ENCODE measurements around the gene ZNF292. TPM values are rescaled to one million over a fixed set of nuclear protein-coding genes. Genes with fewer than 3 reads are reported as not detected.

Gene ZNF292
- total RNA-seq, 4 donors from 2014 or later: 18.5 to 61.8 (median 42.4) TPM

- Histone ChIP-seq H3K27ac (no peak overlapping the region), H3K4me3 (no peak overlapping the region), H3K27me3 (no peaks in the 10 kb centered on the region), H3K9me3 (no peaks in the 10 kb centered on the region), H3K36me3 (no peaks in the 10 kb centered on the region), H3K4me1 (peaks cover 0 to 48% (median 11%) of the 10 kb centered on the region in 4 donors)
- TF ChIP-seq POLR2A (IDR thresholded peaks at IDR 0.05): no peak
- TF ChIP-seq POLR2AphosphoS5 (IDR thresholded peaks at IDR 0.05): no peak
- TF ChIP-seq EP300 (IDR thresholded peaks at IDR 0.05; ENCODE audit: low read depth): no peak
- TF ChIP-seq CTCF (IDR thresholded peaks at IDR 0.05): no peak
- in situ Hi-C loops (cut with MboI; ENCODE audit: low pct_ligation_motif_present in 1 of 4, low pct_unique_long_range_greater_than_20kb in 1 of 4, low sequenced_read_pairs in 3 of 4) (no loop called here), intact Hi-C loops (cut with DNase I; ENCODE audit: low total_unique reads) (no loop called here)
- no peak for DNase-seq
- 50 to 61% methylated on average over 2 to 3 of the region's 3 CpGs for WGBS, 2 donors (ENCODE audit: low coverage in 1 of 2)
Observed at GRCh38 chr6:87174078-87174579, 18.8 kb downstream of the ZNF292 start.

GRCh38 chr6:87176493-87176892 lies 21.1 kb downstream of the ZNF292 start:
- H3K27me3 ChIP-seq: no peaks in the 10 kb centered on the region
- WGBS, 2 donors (ENCODE audit: low coverage in 1 of 2): 90 to 93% methylated on average over 2 of the region's 2 CpGs
- no peaks in the 10 kb centered on the region for H3K9me3 ChIP-seq
- DNase-seq: no peak
- H3K4me1 ChIP-seq: peaks cover 0 to 29% (median 0%) of the 10 kb centered on the region in 4 donors
- H3K27ac ChIP-seq: no peak overlapping the region
- no peak for TF ChIP-seq CTCF (IDR thresholded peaks at IDR 0.05)
- no peak for TF ChIP-seq POLR2AphosphoS5 (IDR thresholded peaks at IDR 0.05)
- no peak for TF ChIP-seq EP300 (IDR thresholded peaks at IDR 0.05; ENCODE audit: low read depth)
- TF ChIP-seq POLR2A (IDR thresholded peaks at IDR 0.05): no peak
- in situ Hi-C loops (cut with MboI; ENCODE audit: low pct_ligation_motif_present in 1 of 4, low pct_unique_long_range_greater_than_20kb in 1 of 4, low sequenced_read_pairs in 3 of 4) (no loop called here), intact Hi-C loops (cut with DNase I; ENCODE audit: low total_unique reads) (no loop called here)
- no peaks in the 10 kb centered on the region for H3K36me3 ChIP-seq
- H3K4me3 ChIP-seq: no peak overlapping the region

GRCh38 chr6:87180105-87180728 lies 24.9 kb downstream of the ZNF292 start:
- intact Hi-C loops (cut with DNase I; ENCODE audit: low total_unique reads) (no loop called here), in situ Hi-C loops (cut with MboI; ENCODE audit: low pct_ligation_motif_present in 1 of 4, low pct_unique_long_range_greater_than_20kb in 1 of 4, low sequenced_read_pairs in 3 of 4) (no loop called here)
- no peak for TF ChIP-seq EP300 (IDR thresholded peaks at IDR 0.05; ENCODE audit: low read depth)
- no peak for TF ChIP-seq POLR2AphosphoS5 (IDR thresholded peaks at IDR 0.05)
- no peak for TF ChIP-seq CTCF (IDR thresholded peaks at IDR 0.05)
- no peak for TF ChIP-seq POLR2A (IDR thresholded peaks at IDR 0.05)
- 94 to 95% methylated on average over 4 to 7 of the region's 7 CpGs for WGBS, 2 donors (ENCODE audit: low coverage in 1 of 2)
- Histone ChIP-seq H3K4me3 (no peak overlapping the region), H3K4me1 (peaks cover 0 to 8% (median 0%) of the 10 kb centered on the region in 4 donors), H3K9me3 (no peaks in the 10 kb centered on the region), H3K27ac (no peak overlapping the region), H3K36me3 (no peaks in the 10 kb centered on the region), H3K27me3 (no peaks in the 10 kb centered on the region)
- no peak for DNase-seq

- no peaks in the 10 kb centered on the region for H3K9me3 ChIP-seq
- H3K36me3 ChIP-seq: no peaks in the 10 kb centered on the region
- in situ Hi-C loops (cut with MboI; ENCODE audit: low pct_ligation_motif_present in 1 of 4, low pct_unique_long_range_greater_than_20kb in 1 of 4, low sequenced_read_pairs in 3 of 4): no loop called here
- H3K27me3 ChIP-seq: no peaks in the 10 kb centered on the region
- intact Hi-C loops (cut with DNase I; ENCODE audit: low total_unique reads): no loop called here
- DNase-seq: no peak
- H3K4me3 ChIP-seq: no peak overlapping the region
- H3K4me1 ChIP-seq: peaks cover 0 to 8% (median 0%) of the 10 kb centered on the region in 4 donors
- TF ChIP-seq CTCF (IDR thresholded peaks at IDR 0.05): no peak
- TF ChIP-seq POLR2AphosphoS5 (IDR thresholded peaks at IDR 0.05): no peak
- no peak for TF ChIP-seq POLR2A (IDR thresholded peaks at IDR 0.05)
- no peak for TF ChIP-seq EP300 (IDR thresholded peaks at IDR 0.05; ENCODE audit: low read depth)
- H3K27ac ChIP-seq: no peak overlapping the region
- 89 to 99% methylated on average over 6 of the region's 6 CpGs for WGBS, 2 donors (ENCODE audit: low coverage in 1 of 2)
Observed at GRCh38 chr6:87181903-87182302, 26.5 kb downstream of the ZNF292 start.
